ENCODE measurements around the gene MYL12B.

- TF ChIP-seq REST (IDR thresholded peaks at IDR 0.05; ENCODE audit: insufficient read depth in 1 of 2, low read depth in 2 of 2, low read length in 2 of 2) (no peak), POLR2AphosphoS5 (IDR thresholded peaks at IDR 0.05; ENCODE audit: low read depth, low read length) (no peak)
These were observed 16.8 kb upstream of the MYL12B start for GRCh38 chr18:3245185-3245564.

Measured in PFSK-1 (cell line).